ENCODE measurements around the gene SLC9A3.

GRCh38 chr5:449151-449550 is 75.1 kb downstream of the SLC9A3 start:
- TF ChIP-seq, protein P1, sequence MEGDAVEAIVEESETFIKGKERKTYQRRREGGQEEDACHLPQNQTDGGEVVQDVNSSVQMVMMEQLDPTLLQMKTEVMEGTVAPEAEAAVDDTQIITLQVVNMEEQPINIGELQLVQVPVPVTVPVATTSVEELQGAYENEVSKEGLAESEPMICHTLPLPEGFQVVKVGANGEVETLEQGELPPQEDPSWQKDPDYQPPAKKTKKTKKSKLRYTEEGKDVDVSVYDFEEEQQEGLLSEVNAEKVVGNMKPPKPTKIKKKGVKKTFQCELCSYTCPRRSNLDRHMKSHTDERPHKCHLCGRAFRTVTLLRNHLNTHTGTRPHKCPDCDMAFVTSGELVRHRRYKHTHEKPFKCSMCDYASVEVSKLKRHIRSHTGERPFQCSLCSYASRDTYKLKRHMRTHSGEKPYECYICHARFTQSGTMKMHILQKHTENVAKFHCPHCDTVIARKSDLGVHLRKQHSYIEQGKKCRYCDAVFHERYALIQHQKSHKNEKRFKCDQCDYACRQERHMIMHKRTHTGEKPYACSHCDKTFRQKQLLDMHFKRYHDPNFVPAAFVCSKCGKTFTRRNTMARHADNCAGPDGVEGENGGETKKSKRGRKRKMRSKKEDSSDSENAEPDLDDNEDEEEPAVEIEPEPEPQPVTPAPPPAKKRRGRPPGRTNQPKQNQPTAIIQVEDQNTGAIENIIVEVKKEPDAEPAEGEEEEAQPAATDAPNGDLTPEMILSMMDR (IDR thresholded peaks at IDR 0.05) = no peak
- TF ChIP-seq POLR2A (IDR thresholded peaks at IDR 0.05) = no peak

Measured in uterus (tissue), 2 donors.